ENCODE results near the gene IFI35.

Gene IFI35

DNA sequence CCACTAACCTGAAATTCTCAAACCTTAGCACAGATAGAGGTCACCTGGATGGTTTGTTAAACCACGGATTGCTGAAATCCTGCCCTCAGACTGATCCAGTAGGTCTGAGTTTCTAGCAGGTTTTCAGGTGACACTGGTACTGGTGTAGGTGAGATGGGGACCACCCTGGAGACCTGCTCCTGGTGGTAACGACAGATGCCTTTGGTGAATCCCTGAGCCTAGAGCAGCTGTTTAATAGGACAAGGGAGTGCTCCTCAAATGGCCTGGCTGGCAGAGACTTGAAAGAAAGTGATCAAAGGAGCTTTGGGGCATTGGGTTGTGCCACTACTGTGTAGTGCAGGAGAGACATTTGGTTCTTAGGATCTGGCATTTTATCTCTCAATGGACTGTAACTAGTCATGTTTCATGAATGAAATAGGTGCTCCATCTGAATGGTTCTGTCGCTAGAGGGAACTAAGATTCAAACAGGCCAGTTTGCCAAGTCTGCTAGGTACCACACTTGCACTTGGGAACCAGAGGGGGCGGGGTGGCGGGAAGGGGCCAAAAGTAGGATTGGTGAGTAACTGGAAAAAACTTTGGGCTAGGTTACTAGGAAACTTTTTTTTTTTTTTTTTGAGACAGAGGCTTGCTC lies 2.9 kb upstream of the IFI35 start:
- TF ChIP-seq CTCF (IDR thresholded peaks at IDR 0.05; ENCODE audit: insufficient read depth, missing control alignments) = peak; percentile 0
- FAIRE-seq = no peak
- no peak for DNase-seq (ENCODE audit: insufficient read length, low spot score)

GRCh38 chr17:43010667-43011308 lies 4.2 kb downstream of the IFI35 start:
- TF ChIP-seq CTCF (IDR thresholded peaks at IDR 0.05; ENCODE audit: insufficient read depth, missing control alignments) = no peak
- FAIRE-seq (no peak), DNase-seq (ENCODE audit: insufficient read length, low spot score) (no peak)

- FAIRE-seq (no peak), DNase-seq (ENCODE audit: insufficient read length, low spot score) (no peak)
- no peak for TF ChIP-seq CTCF (IDR thresholded peaks at IDR 0.05; ENCODE audit: insufficient read depth, missing control alignments)
Measured at GRCh38 chr17:43011728-43012472, 5.3 kb downstream of the IFI35 start.

- no peak for DNase-seq (ENCODE audit: insufficient read length, low spot score)
- no peak for FAIRE-seq
- TF ChIP-seq CTCF (IDR thresholded peaks at IDR 0.05; ENCODE audit: insufficient read depth, missing control alignments) = no peak
Measured at GRCh38 chr17:43013296-43013695, 6.7 kb downstream of the IFI35 start.

DNA sequence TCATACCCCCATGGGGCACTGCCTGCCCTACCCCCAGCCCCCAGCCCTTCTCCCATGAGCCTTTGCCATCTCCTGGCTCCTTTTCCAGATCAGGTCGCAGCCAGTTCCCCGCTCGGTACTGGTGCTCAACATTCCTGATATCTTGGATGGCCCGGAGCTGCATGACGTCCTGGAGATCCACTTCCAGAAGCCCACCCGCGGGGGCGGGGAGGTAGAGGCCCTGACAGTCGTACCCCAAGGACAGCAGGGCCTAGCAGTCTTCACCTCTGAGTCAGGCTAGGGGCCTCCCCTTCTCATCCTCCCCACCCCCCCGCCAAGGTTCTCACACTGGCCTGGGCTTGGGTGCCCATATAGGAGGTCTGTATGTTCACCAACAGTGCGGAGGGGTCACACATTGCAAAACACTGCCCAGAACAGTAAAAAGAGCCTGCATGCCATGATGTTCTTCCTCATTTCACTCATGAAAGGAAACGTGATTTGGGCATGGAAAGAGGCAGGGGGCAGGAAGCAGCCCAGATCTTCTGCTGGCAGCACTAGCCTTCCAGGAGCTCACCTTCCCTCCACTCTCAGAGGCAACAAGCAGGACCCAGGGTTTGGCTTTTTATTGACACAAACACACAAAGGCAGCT lies 7.5 kb downstream of the IFI35 start:
- TF ChIP-seq CTCF (IDR thresholded peaks at IDR 0.05; ENCODE audit: insufficient read depth, missing control alignments) = no peak
- DNase-seq (ENCODE audit: insufficient read length, low spot score) = no peak
- no peak for FAIRE-seq

DNA sequence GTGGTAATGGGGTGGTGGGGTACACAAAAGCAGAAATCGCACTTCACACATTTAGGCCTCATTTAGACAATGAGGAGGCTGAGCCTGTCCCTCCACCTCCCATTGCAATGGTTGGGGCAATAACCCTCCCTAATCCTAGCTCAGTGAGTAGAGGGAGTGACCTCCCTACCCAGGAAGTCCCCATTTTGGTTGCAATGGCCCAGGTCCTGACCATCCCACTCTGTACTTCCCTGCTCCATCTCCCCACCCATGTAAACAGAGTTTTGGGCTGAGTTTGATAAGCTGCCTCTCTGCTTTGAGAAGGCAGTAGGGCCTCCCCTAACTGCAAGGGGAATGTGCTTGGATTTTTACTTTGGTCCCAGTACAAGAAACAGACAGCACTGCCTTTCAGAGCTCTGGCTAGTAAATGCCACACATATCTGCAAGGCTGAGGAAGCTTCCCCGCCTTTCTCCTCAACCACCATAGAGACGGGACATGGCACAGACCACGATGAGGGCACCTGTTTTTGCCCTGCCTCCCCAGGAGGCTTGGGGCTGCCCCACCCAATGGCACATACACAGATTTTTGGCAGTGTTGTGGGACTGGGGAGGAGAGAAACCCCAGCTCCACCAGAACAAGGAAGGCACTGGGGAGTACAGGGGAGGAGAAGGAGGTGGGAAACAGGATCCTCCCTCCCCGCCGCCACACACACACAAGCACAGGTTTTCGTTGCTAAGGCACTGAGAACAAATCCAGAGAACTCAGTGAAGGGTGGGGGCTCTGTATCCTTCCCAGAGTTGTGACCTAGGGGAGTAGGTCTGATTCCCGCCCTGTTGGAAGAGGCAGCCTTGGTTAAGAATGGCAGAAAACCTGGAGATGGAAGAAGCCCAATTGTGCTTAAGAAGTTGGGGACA lies 8.3 kb downstream of the IFI35 start:
- DNase-seq (ENCODE audit: insufficient read length, low spot score) (no peak), FAIRE-seq (no peak)

More for the DNA sequence above, 8.3 kb downstream of the IFI35 start:
- TF ChIP-seq CTCF (IDR thresholded peaks at IDR 0.05; ENCODE audit: insufficient read depth, missing control alignments) = no peak
